DND-41 (cell line): Measurements from ENCODE around the gene MICAL3.

ENCODE experiments used
- ATAC-seq: fragments of 200-7000 bp; cut with Tn5 transposase; 3 replicates; pipeline ENCODE4 v1.9.1; 2021; ENCODE audit warnings: low read depth; ENCODE audit not compliant: insufficient read depth
- DNase-seq: peaks from one replicate; pipeline ENCODE4 v3.0.0-alpha.2; 2020
- H2AFZ ChIP-seq: 2 replicates; pipeline ENCODE4 v1.6.0; 2012; ENCODE audit warnings: low read depth, low read length
- H3K27ac ChIP-seq: 2 replicates; pipeline ENCODE4 v1.5.1; 2012; ENCODE audit warnings: low read length, inconsistent platforms
- H3K27me3 ChIP-seq: fragments of 200-600 bp; sonication (generic); 2 replicates; pipeline ENCODE4 v1.6.0; 2012; ENCODE audit warnings: low read length, mild to moderate bottlenecking, inconsistent platforms; ENCODE audit not compliant: insufficient read depth, poor library complexity
- H3K36me3 ChIP-seq: 2 replicates; pipeline ENCODE4 v1.5.1; 2012; ENCODE audit warnings: low read length, inconsistent platforms; ENCODE audit not compliant: insufficient read depth
- H3K4me1 ChIP-seq: 2 replicates; pipeline ENCODE4 v1.5.1; 2012; ENCODE audit warnings: mild to moderate bottlenecking, low read length; ENCODE audit not compliant: insufficient read depth
- H3K4me2 ChIP-seq: 2 replicates; pipeline ENCODE4 v1.6.0; 2012; ENCODE audit warnings: mild to moderate bottlenecking, moderate library complexity, low read length, inconsistent platforms; ENCODE audit not compliant: insufficient read depth
- H3K4me3 ChIP-seq, 2 experiments: fragments of 200-600 bp in 1 of 2; shearing (Covaris generic) in 1 of 2; 2 replicates each; pipeline ENCODE4 v1.5.1; 2012 to 2016; ENCODE audit warnings: inconsistent platforms in 2 of 2, low read length in 2 of 2, mild to moderate bottlenecking in 2 of 2, low read depth in 1 of 2, moderate library complexity in 1 of 2
- H3K79me2 ChIP-seq: 2 replicates; pipeline ENCODE4 v1.6.0; 2012; ENCODE audit warnings: low read length, inconsistent platforms; ENCODE audit not compliant: insufficient read depth
- H3K9ac ChIP-seq: 2 replicates; pipeline ENCODE4 v1.6.0; 2012; ENCODE audit warnings: low read depth, mild to moderate bottlenecking, inconsistent platforms, low read length, moderate library complexity
- H3K9me3 ChIP-seq: 2 replicates; pipeline ENCODE4 v1.5.1; 2012; ENCODE audit warnings: low read length, moderate library complexity, mild to moderate bottlenecking, inconsistent platforms; ENCODE audit not compliant: insufficient read depth, severe bottlenecking
- H4K20me1 ChIP-seq: 2 replicates; pipeline ENCODE4 v1.6.0; 2012; ENCODE audit warnings: low read length; ENCODE audit not compliant: insufficient read depth
- EZH2 ChIP-seq: IDR thresholded peaks from 3 replicates; pipeline ENCODE4 v1.6.1; 2012; ENCODE audit warnings: borderline replicate concordance, low read depth, mild to moderate bottlenecking, moderate library complexity, low read length, inconsistent platforms; ENCODE audit not compliant: severe bottlenecking
- TF ChIP-seq, protein P1 (sequence below): IDR thresholded peaks from 2 replicates; pipeline ENCODE4 v1.5.1; 2012; ENCODE audit warnings: borderline replicate concordance, low read length, moderate library complexity, mild to moderate bottlenecking; ENCODE audit not compliant: poor library complexity, severe bottlenecking; ENCODE audit errors: extremely low read depth

MICAL3 gene

DNA sequence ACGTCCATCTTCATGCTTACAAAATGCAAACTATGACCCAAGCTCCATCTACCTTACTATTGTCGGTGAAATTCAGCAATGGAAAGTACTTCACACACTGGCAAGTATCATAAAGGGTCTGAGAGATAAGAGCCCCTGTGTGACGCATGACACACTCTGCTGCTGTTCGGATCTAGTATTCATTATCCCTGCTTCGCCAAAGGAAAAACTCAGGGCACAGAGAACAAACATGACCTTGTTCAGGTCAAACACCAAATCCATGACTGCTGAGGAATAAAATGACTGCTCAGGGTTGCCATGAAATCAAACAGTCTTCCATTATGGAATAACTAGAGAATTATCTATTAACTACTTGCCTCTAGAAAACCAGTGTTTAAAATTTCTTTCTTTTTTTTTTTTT, 73.0 kb downstream of the MICAL3 start:
- Histone ChIP-seq H3K4me2 (no peak overlapping the region), H3K4me3 (no peak overlapping the region), H3K36me3 (no peaks in the 10 kb centered on the region), H3K9ac (no peak overlapping the region), H2AFZ (no peak overlapping the region), H3K27ac (no peak overlapping the region), H3K79me2 (peaks cover 74% of the 10 kb centered on the region), H4K20me1 (peaks cover 58% of the 10 kb centered on the region), H3K27me3 (no peaks in the 10 kb centered on the region), H3K9me3 (no peaks in the 10 kb centered on the region), H3K4me1 (no peaks in the 10 kb centered on the region)
- ATAC-seq (no peak), DNase-seq (no peak)
- TF ChIP-seq EZH2 = no peak
- TF ChIP-seq, protein P1, sequence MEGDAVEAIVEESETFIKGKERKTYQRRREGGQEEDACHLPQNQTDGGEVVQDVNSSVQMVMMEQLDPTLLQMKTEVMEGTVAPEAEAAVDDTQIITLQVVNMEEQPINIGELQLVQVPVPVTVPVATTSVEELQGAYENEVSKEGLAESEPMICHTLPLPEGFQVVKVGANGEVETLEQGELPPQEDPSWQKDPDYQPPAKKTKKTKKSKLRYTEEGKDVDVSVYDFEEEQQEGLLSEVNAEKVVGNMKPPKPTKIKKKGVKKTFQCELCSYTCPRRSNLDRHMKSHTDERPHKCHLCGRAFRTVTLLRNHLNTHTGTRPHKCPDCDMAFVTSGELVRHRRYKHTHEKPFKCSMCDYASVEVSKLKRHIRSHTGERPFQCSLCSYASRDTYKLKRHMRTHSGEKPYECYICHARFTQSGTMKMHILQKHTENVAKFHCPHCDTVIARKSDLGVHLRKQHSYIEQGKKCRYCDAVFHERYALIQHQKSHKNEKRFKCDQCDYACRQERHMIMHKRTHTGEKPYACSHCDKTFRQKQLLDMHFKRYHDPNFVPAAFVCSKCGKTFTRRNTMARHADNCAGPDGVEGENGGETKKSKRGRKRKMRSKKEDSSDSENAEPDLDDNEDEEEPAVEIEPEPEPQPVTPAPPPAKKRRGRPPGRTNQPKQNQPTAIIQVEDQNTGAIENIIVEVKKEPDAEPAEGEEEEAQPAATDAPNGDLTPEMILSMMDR = no peak

- Histone ChIP-seq H3K27me3 (no peaks in the 10 kb centered on the region), H3K9me3 (no peaks in the 10 kb centered on the region), H3K79me2 (peaks cover 79% of the 10 kb centered on the region), H3K9ac (no peak overlapping the region), H3K4me2 (no peak overlapping the region), H3K27ac (no peak overlapping the region), H2AFZ (no peak overlapping the region), H3K36me3 (no peaks in the 10 kb centered on the region), H4K20me1 (peaks cover 60% of the 10 kb centered on the region), H3K4me1 (no peaks in the 10 kb centered on the region), H3K4me3 (no peak overlapping the region)
- ATAC-seq (no peak), DNase-seq (no peak)
- TF ChIP-seq, protein P1 = no peak
- no peak for TF ChIP-seq EZH2
These were observed 73.6 kb downstream of the MICAL3 start for GRCh38 chr22:17950651-17951214.

DNA sequence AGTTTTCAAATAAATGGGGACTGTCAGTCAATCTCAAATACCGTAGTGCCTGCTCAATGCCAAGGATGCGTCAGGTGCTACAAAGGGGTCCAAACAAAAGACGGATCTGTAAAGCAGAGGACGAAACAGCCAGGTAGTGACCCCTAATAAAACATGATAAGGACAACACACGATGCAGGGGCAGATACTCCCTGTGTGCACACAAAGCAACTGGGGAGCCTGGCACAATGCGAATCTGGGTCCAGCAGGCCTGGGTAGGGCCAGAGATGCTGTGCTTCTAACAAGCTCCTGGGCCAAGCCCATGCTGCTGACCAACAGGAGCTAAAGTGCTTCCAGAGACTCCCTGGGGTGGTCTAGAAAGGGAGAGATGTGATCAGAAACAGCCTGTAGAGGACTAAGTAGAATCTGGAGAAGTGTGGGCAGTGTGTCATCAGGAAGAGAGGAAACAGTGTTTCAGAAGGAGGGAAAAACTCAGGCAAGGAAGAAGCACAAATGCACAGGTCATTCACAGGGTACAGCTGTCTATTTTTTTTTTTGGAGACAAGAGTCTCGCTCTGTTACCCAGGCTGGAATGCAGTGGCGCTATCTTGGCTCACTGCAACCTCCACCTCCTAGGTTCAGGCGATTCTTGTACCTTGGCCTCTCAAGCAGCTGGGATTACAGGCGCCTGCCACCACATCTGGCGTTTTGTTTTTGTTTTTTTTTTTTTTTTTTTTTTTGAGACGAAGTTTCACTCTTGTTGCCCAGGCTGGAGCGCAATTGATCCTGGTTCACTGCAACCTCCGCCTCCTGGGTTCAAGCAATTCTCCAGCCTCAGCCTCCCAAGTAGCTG, 74.5 kb downstream of the MICAL3 start:
- Histone ChIP-seq H3K4me3 (no peak overlapping the region), H3K79me2 (peaks cover 81% of the 10 kb centered on the region), H3K36me3 (no peaks in the 10 kb centered on the region), H3K4me2 (no peak overlapping the region), H3K9me3 (no peaks in the 10 kb centered on the region), H3K27ac (no peak overlapping the region), H4K20me1 (peaks cover 62% of the 10 kb centered on the region), H3K27me3 (no peaks in the 10 kb centered on the region), H2AFZ (no peak overlapping the region), H3K9ac (no peak overlapping the region), H3K4me1 (no peaks in the 10 kb centered on the region)
- DNase-seq (no peak), ATAC-seq (no peak)
- TF ChIP-seq, protein P1 = no peak
- no peak for TF ChIP-seq EZH2
